ENCODE results near the gene DCUN1D5. TPM values are rescaled to one million over a fixed set of nuclear protein-coding genes. Genes with fewer than 3 reads are reported as not detected.

Gene DCUN1D5
- total and polyA plus RNA-seq, 9 of the 15 experiments (the other 6 are each of a cell fraction or from before 2014, with no cell fraction given): 38.4 to 242 (median 115) TPM

DNA sequence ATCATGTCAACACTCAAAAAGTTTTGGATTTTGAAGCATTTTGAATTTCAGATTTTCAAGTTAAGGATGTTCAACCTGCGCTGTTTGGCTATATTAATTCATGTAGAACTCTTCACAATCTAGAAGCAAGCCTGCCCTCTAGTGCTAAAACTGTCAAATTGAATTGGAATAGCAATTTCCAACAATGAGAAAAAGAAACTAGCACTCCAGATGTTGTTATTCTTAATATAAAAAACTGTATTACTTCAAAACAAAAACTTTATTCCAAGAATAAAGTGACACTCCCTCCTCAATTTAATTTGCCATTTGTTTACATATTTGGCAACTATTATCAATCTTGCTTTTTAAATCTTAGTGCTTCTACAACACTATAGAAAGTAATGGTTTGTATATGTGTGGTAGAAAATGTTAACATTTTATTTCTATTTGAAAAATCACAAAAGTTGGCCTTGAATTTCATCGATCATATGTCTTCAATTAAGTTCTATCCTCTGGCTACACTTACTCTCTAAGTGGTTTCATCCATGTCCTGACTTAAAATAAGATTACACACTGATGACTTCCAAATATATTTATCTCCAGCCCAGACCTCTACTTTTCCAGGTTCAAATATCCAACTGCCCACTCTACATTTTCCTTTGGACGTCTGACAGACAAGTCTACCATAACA is 36.6 kb downstream of the DCUN1D5 start (continued):
- no peak for TF ChIP-seq SMAD4 (CRISPR knock-in tag; conservative IDR thresholded peaks at IDR 0.05)

DNA sequence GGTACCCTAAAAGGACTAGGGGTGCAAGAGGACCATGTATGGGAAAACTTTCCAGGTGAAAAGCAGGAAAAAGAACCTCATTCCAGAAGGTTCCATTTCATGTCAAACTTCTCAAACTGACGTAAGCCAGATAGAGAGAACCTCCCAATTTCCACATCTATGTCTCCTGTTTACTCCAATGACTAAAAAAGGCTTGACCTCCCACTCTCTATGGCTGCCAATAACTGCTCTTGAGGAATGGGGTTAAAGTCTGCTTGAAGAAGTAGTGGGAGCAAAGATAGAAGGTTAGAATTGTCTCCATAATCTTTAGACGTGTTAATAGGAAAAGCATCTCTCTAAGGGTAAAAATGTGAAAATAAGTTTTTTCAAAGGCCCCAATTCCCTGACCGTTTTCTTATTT is 38.0 kb downstream of the DCUN1D5 start:
- Histone ChIP-seq H3K9me3 (replicated peaks; ENCODE audit: control insufficient read depth, insufficient read depth, low read depth, low read length) (no peaks in the 10 kb centered on the region), H3K36me3 (ENCODE audit: control insufficient read depth, insufficient read depth, low read length) (peaks cover 16% of the 10 kb centered on the region; the same call in 2 of the 3 replicates), H3K4me1 (replicated peaks in 1 of 2; ENCODE audit: control insufficient read depth in 2 of 2, insufficient read depth in 2 of 2, low read length in 2 of 2) (no peaks in the 10 kb centered on the region), H2AFZ (ENCODE audit: low read depth, low read length) (no peak overlapping the region), H3K79me2 (ENCODE audit: control insufficient read depth, insufficient read depth, low read length) (no peaks in the 10 kb centered on the region), H3K4me3 (no peak overlapping the region), H4K20me1 (replicated peaks; ENCODE audit: control insufficient read depth, insufficient read depth, low read length) (no peaks in the 10 kb centered on the region), H3K4me2 (ENCODE audit: insufficient read depth, low read length) (no peak overlapping the region), H3K9me1 (ENCODE audit: control insufficient read depth, insufficient read depth, low read length) (no peaks in the 10 kb centered on the region), H3K9ac (ENCODE audit: insufficient read depth in 1 of 2, low read depth in 2 of 2, low read length in 2 of 2) (no peak overlapping the region), H3K27me3 (ENCODE audit: control insufficient read depth in 2 of 2, insufficient read depth in 2 of 2, low read length in 2 of 2) (no peaks in the 10 kb centered on the region), H3K27ac (ENCODE audit: extremely low read depth, low read depth, low read length) (no peak overlapping the region)
- intact Hi-C loops (cut with micrococcal nuclease) (no loop called here), in situ Hi-C loops (cut with MboI) (no loop called here)
- no TSS peak for BruUV-seq (replicated peaks)
- 91% methylated on average over 3 of the region's 3 CpGs for WGBS (ENCODE audit: insufficient coverage, low coverage, missing lambda C conversion rate)
- ChIA-PET CTCF (ENCODE audit: low intra/inter-chr PET ratio) (no interaction called here), POLR2A (no interaction called here)
- DNase-seq (ENCODE audit: extremely low read depth in 1 of 4, low spot score in 3 of 4) (no peak), FAIRE-seq (no peak), ATAC-seq (no peak)
- TF ChIP-seq, protein P1, sequence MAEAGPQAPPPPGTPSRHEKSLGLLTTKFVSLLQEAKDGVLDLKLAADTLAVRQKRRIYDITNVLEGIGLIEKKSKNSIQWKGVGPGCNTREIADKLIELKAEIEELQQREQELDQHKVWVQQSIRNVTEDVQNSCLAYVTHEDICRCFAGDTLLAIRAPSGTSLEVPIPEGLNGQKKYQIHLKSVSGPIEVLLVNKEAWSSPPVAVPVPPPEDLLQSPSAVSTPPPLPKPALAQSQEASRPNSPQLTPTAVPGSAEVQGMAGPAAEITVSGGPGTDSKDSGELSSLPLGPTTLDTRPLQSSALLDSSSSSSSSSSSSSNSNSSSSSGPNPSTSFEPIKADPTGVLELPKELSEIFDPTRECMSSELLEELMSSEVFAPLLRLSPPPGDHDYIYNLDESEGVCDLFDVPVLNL (CRISPR knock-in tag; IDR thresholded peaks at IDR 0.05; ENCODE audit: low read depth): no peak
- TF ChIP-seq ZNF766 (CRISPR knock-in tag; conservative IDR thresholded peaks at IDR 0.05): no peak
- no peak for TF ChIP-seq NEUROD1 (IDR thresholded peaks at IDR 0.05; ENCODE audit: borderline replicate concordance, low read depth, low read length, partially characterized antibody)
- TF ChIP-seq MIER1 (IDR thresholded peaks at IDR 0.05; ENCODE audit: low read depth): no peak
- no peak for TF ChIP-seq ZBTB17 (CRISPR knock-in tag; IDR thresholded peaks at IDR 0.05)
- TF ChIP-seq ZNF589 (CRISPR knock-in tag; IDR thresholded peaks at IDR 0.05; ENCODE audit: low read depth): no peak
- TF ChIP-seq TEAD2 (tag; IDR thresholded peaks at IDR 0.05): no peak
- TF ChIP-seq PHB (CRISPR knock-in tag; IDR thresholded peaks at IDR 0.05): no peak
- no peak for TF ChIP-seq NR2C2 (CRISPR knock-in tag; IDR thresholded peaks at IDR 0.05)
- no peak for TF ChIP-seq NR2C2 (tag; IDR thresholded peaks at IDR 0.05)
- no peak for TF ChIP-seq MEIS2 (IDR thresholded peaks at IDR 0.05; ENCODE audit: partially characterized antibody)
- TF ChIP-seq, protein P2, sequence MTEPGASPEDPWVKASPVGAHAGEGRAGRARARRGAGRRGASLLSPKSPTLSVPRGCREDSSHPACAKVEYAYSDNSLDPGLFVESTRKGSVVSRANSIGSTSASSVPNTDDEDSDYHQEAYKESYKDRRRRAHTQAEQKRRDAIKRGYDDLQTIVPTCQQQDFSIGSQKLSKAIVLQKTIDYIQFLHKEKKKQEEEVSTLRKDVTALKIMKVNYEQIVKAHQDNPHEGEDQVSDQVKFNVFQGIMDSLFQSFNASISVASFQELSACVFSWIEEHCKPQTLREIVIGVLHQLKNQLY (CRISPR knock-in tag; conservative IDR thresholded peaks at IDR 0.05): no peak
- no peak for TF ChIP-seq RBM25 (IDR thresholded peaks at IDR 0.05; ENCODE audit: low read depth, low read length, severe bottlenecking)
